Adrenal gland (tissue), 12 donors: Measurements from ENCODE around the gene BCL2. TPM values are rescaled to one million over a fixed set of nuclear protein-coding genes. Genes with fewer than 3 reads are reported as not detected.
A peak's percentile ranks its signal among the peaks of the same experiment; 100 is the strongest.

ENCODE experiments used
- DNase-seq, 7 donors: peaks; one replicate each; pipeline ENCODE4 v3.0.0-alpha.2; 2019 to 2020
- H3K27ac ChIP-seq, 5 donors: fragments of 200-600 bp; sonication (generic) in 4 of 5; 1 replicate in 3 of 5; 2 replicates in 2 of 5; pipeline versions ENCODE4 v1.5.1 to v1.8.0; 2016 to 2020; ENCODE audit warnings: mild to moderate bottlenecking in 1 of 5
- H3K27me3 ChIP-seq: fragments of 200-600 bp; 2 replicates; pipeline ENCODE4 v1.8.0; 2021
- H3K36me3 ChIP-seq, 2 donors: fragments of 200-600 bp; replicated peaks in 1 of 2; 1 replicate in 1 of 2; 2 replicates in 1 of 2; pipeline versions ENCODE4 v1.5.1 to v1.8.0; 2018 to 2022
- H3K4me1 ChIP-seq, 2 donors: fragments of 200-600 bp; replicated peaks in 1 of 2; 1 replicate in 1 of 2; 2 replicates in 1 of 2; pipeline versions ENCODE4 v1.5.1 to v1.8.0; 2018 to 2021
- H3K4me3 ChIP-seq, 4 donors: fragments of 200-600 bp; sonication (generic) in 3 of 4; one replicate each; pipeline ENCODE4 v1.5.1; 2016 to 2018
- H3K9me3 ChIP-seq, 3 donors: fragments of 200-600 bp; sonication (generic) in 1 of 3; replicated peaks in 1 of 3; 1 replicate in 2 of 3; 2 replicates in 1 of 3; pipeline versions ENCODE4 v1.5.1 to v1.8.0; 2016 to 2021
- CTCF ChIP-seq, 6 experiments: fragments of 450-650 bp in 4 of 6; fragments of 200-600 bp in 2 of 6; sonication (generic) in 1 of 6; IDR thresholded peaks; 1 replicate in 5 of 6; 2 replicates in 1 of 6; pipeline versions ENCODE4 v1.5.1 to v1.8.0; 2016 to 2021; ENCODE audit warnings: antibody characterized with exemption in 6 of 6, mild to moderate bottlenecking in 2 of 6, moderate library complexity in 1 of 6
- POLR2A ChIP-seq, 2 donors: fragments of 450-650 bp; IDR thresholded peaks; one replicate each; pipeline ENCODE4 v1.6.1; 2017; ENCODE audit warnings: antibody characterized with exemption in 2 of 2, mild to moderate bottlenecking in 2 of 2, moderate library complexity in 1 of 2
- WGBS, 4 donors: extraction: QIAGEN DNeasy Blood & Tissue Kit in 2 of 4; methylation state at CpG; one replicate each; pipeline versions ENCODE4 v1.1.5 to v1.1.7; 2013 to 2017; 5-methylcytosine and 5-hydroxymethylcytosine counted together
- intact Hi-C, 2 donors: fragments of 100-400 bp; cut with DNase I; formaldehyde crosslinking; loops; one replicate each; pipeline versions ENCODE4 v1.14.1 to v1.15.0; 2022 to 2023
- polyA plus RNA-seq, 3 donors: library from polyadenylated mRNA; stranded (reverse); fragments of 200-250 nt in 2 of 3; fragments of 350-450 nt in 1 of 3; fragmentation: Illumina TruSeq in 1 of 3; extraction: RNeasy Lipid Tissue Mini Kit (QIAGEN cat#74804) in 1 of 3; gene quantifications; one replicate each; pipeline ENCODE4 v1.2.3, GENCODE V29; 2013 to 2014
- total RNA-seq, 9 donors: library from RNA; depleted of rRNA in 4 of 9; stranded (reverse); fragments of >200 nt in 4 of 9; fragments of 120-200 nt in 1 of 9; fragmentation: NEBNext Ultra II Directional in 1 of 9; extraction: Animal tissue kit (Norgen Biotek cat#: 25700) in 1 of 9; gene quantifications; one replicate each; pipeline versions ENCODE4 v1.1.0 to v1.2.4, GENCODE V29; 2013 to 2023
- donor health status: healthy with polysubstance abuse.
- donor health status: Bipolar disorder and iron deficiency.
- donor health status: DM: yes; HTN: yes; CAD: no.
- donor health status: DM: no; HTN: no; CAD: no.
- donor health status: DM: no; HTN: no; CAD: no.
- donor health status: DM: yes; HTN: yes; CAD: no.

The BCL2 gene
- total and polyA plus RNA-seq, 12 donors = 0.85 to 7.7 (median 3.4) TPM

- no peaks in the 10 kb centered on the region for H3K9me3 ChIP-seq
- peak overlapping the region in 1 of 4 donors; percentile 34 for H3K4me3 ChIP-seq
- H3K27me3 ChIP-seq = no peaks in the 10 kb centered on the region
- TF ChIP-seq CTCF (IDR thresholded peaks at IDR 0.05) (no peak), POLR2A (IDR thresholded peaks at IDR 0.05) (no peak)
- H3K36me3 ChIP-seq = no peaks in the 10 kb centered on the region
- H3K27ac ChIP-seq = no peak overlapping the region
- no peak for DNase-seq
- intact Hi-C loops = no loop called here
- no peaks in the 10 kb centered on the region for H3K4me1 ChIP-seq
- WGBS, 4 donors = 25 to 37% (median 32%) methylated on average over 12 to 14 of the region's 14 CpGs
Observed at GRCh38 chr18:63199743-63200241, 119.8 kb downstream of the BCL2 start.

- no peaks in the 10 kb centered on the region for H3K4me1 ChIP-seq
- no peaks in the 10 kb centered on the region for H3K27me3 ChIP-seq
- 86 to 95% (median 91%) methylated on average over 2 to 5 of the region's 5 CpGs for WGBS, 4 donors
- no peak overlapping the region for H3K4me3 ChIP-seq
- no peaks in the 10 kb centered on the region for H3K9me3 ChIP-seq
- H3K36me3 ChIP-seq = no peaks in the 10 kb centered on the region
- intact Hi-C loops = no loop called here
- no peak for DNase-seq
- TF ChIP-seq POLR2A (IDR thresholded peaks at IDR 0.05) (no peak), CTCF (IDR thresholded peaks at IDR 0.05) (no peak)
- H3K27ac ChIP-seq = no peak overlapping the region
Observed at GRCh38 chr18:63198868-63199742, 120.5 kb downstream of the BCL2 start.

GRCh38 chr18:63198098-63198760 is 121.3 kb downstream of the BCL2 start:
- H3K27ac ChIP-seq = no peak overlapping the region
- no peaks in the 10 kb centered on the region for H3K4me1 ChIP-seq
- no peaks in the 10 kb centered on the region for H3K27me3 ChIP-seq
- intact Hi-C loops = no loop called here
- no peak for DNase-seq
- no peaks in the 10 kb centered on the region for H3K36me3 ChIP-seq
- no peaks in the 10 kb centered on the region for H3K9me3 ChIP-seq
- WGBS, 4 donors = 55 to 64% (median 62%) methylated on average over 2 of the region's 2 CpGs
- H3K4me3 ChIP-seq = no peak overlapping the region
- no peak for TF ChIP-seq POLR2A (IDR thresholded peaks at IDR 0.05)
- TF ChIP-seq CTCF (IDR thresholded peaks at IDR 0.05) = no peak

- WGBS, 4 donors = 42 to 59% (median 54%) methylated on average over 8 of the region's 8 CpGs
- Histone ChIP-seq H3K36me3 (no peaks in the 10 kb centered on the region), H3K27ac (no peak overlapping the region), H3K9me3 (no peaks in the 10 kb centered on the region), H3K27me3 (no peaks in the 10 kb centered on the region), H3K4me3 (no peak overlapping the region), H3K4me1 (no peaks in the 10 kb centered on the region)
- DNase-seq = no peak
- TF ChIP-seq CTCF (IDR thresholded peaks at IDR 0.05) = no peak
- no peak for TF ChIP-seq POLR2A (IDR thresholded peaks at IDR 0.05)
- intact Hi-C loops = no loop called here
Observed at GRCh38 chr18:63197246-63197869, 122.2 kb downstream of the BCL2 start.
